K562 (cell line): ENCODE results near the gene NAPB. TPM values are rescaled to one million over a fixed set of nuclear protein-coding genes. Genes with fewer than 3 reads are reported as not detected.

Experiments used
- CEBPB ChIP-seq: fragments of 450-650 bp; IDR thresholded peaks from 2 replicates; pipeline ENCODE4 v1.6.1; 2016; ENCODE audit warnings: missing genetic modification characterization, missing compliant biosample characterization
- COPS2 ChIP-seq: fragments of 450-650 bp; conservative IDR thresholded peaks from 2 replicates; pipeline ENCODE4 v1.6.1; 2016; ENCODE audit warnings: mild to moderate bottlenecking, moderate library complexity
- KLF13 ChIP-seq: fragments of 450-650 bp; IDR thresholded peaks from 2 replicates; pipeline ENCODE4 v1.6.1; 2016; ENCODE audit warnings: missing genetic modification characterization, low read depth, mild to moderate bottlenecking, missing compliant biosample characterization, moderate library complexity, borderline replicate concordance
- KLF16 ChIP-seq: IDR thresholded peaks from 2 replicates; pipeline ENCODE4 v1.6.1; 2016; ENCODE audit warnings: antibody characterized with exemption
- NFE2 ChIP-seq: IDR thresholded peaks from 2 replicates; pipeline ENCODE4 v1.6.1; 2014; ENCODE audit warnings: antibody characterized with exemption, low read depth
- NR3C1 ChIP-seq: sonication (generic); formaldehyde crosslinking; IDR thresholded peaks from 2 replicates; pipeline ENCODE4 v1.8.1; 2022; ENCODE audit warnings: missing genetic modification reagents
- POLR2H ChIP-seq: IDR thresholded peaks from 2 replicates; pipeline ENCODE4 v1.6.1; 2016; ENCODE audit warnings: missing genetic modification characterization, low read depth, mild to moderate bottlenecking, control low read depth, missing compliant biosample characterization, moderate library complexity
- PRDM10 ChIP-seq: fragments of 450-650 bp; IDR thresholded peaks from 2 replicates; pipeline ENCODE4 v1.6.1; 2018; ENCODE audit not compliant: partially characterized antibody
- SMAD2 ChIP-seq: fragments of 150-350 bp; IDR thresholded peaks from 2 replicates; pipeline ENCODE4 v1.6.1; 2014; ENCODE audit warnings: low read depth, mild to moderate bottlenecking, low read length
- ZNF3 ChIP-seq: fragments of 250-450 bp; sonication (Bioruptor Pico); IDR thresholded peaks from 2 replicates; pipeline ENCODE4 v1.5.0; 2021; ENCODE audit warnings: mild to moderate bottlenecking, moderate library complexity
- ZNF318 ChIP-seq, 2 experiments: fragments of 450-650 bp; IDR thresholded peaks; 2 replicates each; pipeline ENCODE4 v1.6.1; 2016; ENCODE audit warnings: mild to moderate bottlenecking in 2 of 2, borderline replicate concordance in 1 of 2, low read depth in 1 of 2, moderate library complexity in 1 of 2
- ZNF75A ChIP-seq: fragments of 450-650 bp; formaldehyde crosslinking; IDR thresholded peaks from 2 replicates; pipeline ENCODE4 v1.4.0; 2020; ENCODE audit warnings: mild to moderate bottlenecking
- polyA plus RNA-seq, 8 experiments: library from polyadenylated mRNA; depleted of rRNA in 4 of 8; stranded (reverse) in 5 of 8; unstranded in 3 of 8; fragments of >200 nt; fragmentation: Nextera tagmentation in 2 of 8; fragmentation: Illumina TruSeq in 1 of 8; extraction: Ambion mirVana in 2 of 8; extraction: Trizol in 1 of 8; gene quantifications; 2 replicates each; pipeline versions ENCODE4 v1.2.1 to v1.2.3, GENCODE V29; 2011 to 2014; ENCODE audit warnings: inconsistent platforms in 1 of 8, missing spikeins in 1 of 8
- total RNA-seq, 7 experiments: library from RNA; depleted of rRNA in 6 of 7; stranded (reverse); fragments of >200 nt in 6 of 7; fragmentation: Illumina TruSeq in 2 of 7; extraction: Trizol in 2 of 7; gene quantifications; 2 replicates each; pipeline versions ENCODE4 v1.2.1 to v1.2.3, GENCODE V29; 2011 to 2021; ENCODE audit warnings: low replicate concordance in 1 of 7

NAPB gene
- total and polyA plus RNA-seq, 9 of the 15 experiments (the other 6 are each of a cell fraction or from before 2014, with no cell fraction given): 1.4 to 7.7 (median 5.2) TPM

- no peak for TF ChIP-seq ZNF318 (IDR thresholded peaks at IDR 0.05; ENCODE audit: borderline replicate concordance in 1 of 2, low read depth in 1 of 2)
- no peak for TF ChIP-seq NR3C1
- no peak for TF ChIP-seq NFE2
- no peak for TF ChIP-seq KLF16
- no peak for TF ChIP-seq CEBPB (tag)
- no peak for TF ChIP-seq PRDM10
- no peak for TF ChIP-seq POLR2H
- no peak for TF ChIP-seq COPS2
- TF ChIP-seq KLF13 (tag): peak; percentile 69
- TF ChIP-seq ZNF3 (CRISPR knock-in tag): no peak
- no peak for TF ChIP-seq SMAD2
- no peak for TF ChIP-seq ZNF75A (CRISPR knock-in tag)
These were observed at the start of gene NAPB (continued) for GRCh38 chr20:23420943-23421931.
